ENCODE results near the gene GJD4.

DNA sequence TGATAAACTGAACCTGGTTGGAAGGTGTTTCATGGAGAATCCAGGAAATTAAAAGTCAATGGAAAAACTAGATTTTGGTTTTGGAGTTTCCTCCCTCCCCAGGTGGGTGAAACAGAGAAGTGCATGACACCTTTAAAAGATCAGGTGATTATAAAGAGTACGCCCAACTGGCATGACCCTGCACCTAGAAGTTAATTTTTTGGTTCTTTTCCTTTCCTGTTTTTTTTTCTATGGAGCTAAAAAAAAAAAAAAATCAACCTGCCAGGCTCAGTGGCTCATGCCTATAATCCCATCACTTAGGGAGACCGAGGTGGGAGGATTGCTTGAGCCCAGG lies 7.9 kb downstream of the GJD4 start:
- TF ChIP-seq POLR2A (IDR thresholded peaks at IDR 0.05; ENCODE audit: low read depth, low read length) (no peak), POLR2AphosphoS5 (IDR thresholded peaks at IDR 0.05; ENCODE audit: low read depth, low read length) (no peak), TAF1 (IDR thresholded peaks at IDR 0.05; ENCODE audit: low read depth, low read length) (no peak), PAX5 (IDR thresholded peaks at IDR 0.05; ENCODE audit: insufficient read depth, low read length, severe bottlenecking) (no peak)
